ENCODE measurements around the gene S100A5.
"Not testable (repeated sequence)": the region's sequence is repeated elsewhere in the genome, so short reads cannot be mapped to it uniquely, and the experiment has no call there.

Gene S100A5

GRCh38 chr1:153532181-153532580, 8.6 kb downstream of the S100A5 start:
- no peak for DNase-seq

GRCh38 chr1:153531638-153532037, 9.1 kb downstream of the S100A5 start:
- DNase-seq = no peak

- DNase-seq = no peak
Observed at GRCh38 chr1:153527683-153528040, 13.1 kb downstream of the S100A5 start.

GRCh38 chr1:153527023-153527682, 13.6 kb downstream of the S100A5 start:
- DNase-seq = no peak

GRCh38 chr1:153526132-153526543, 14.6 kb downstream of the S100A5 start:
- DNase-seq = no peak

- DNase-seq = no peak
Observed at GRCh38 chr1:153525088-153525728, 15.5 kb downstream of the S100A5 start.

GRCh38 chr1:153522353-153523048, 18.2 kb downstream of the S100A5 start:
- DNase-seq = not testable (repeated sequence)

- not testable (repeated sequence) for DNase-seq
Observed at GRCh38 chr1:153521808-153522207, 18.9 kb downstream of the S100A5 start.

GRCh38 chr1:153520818-153521476, 19.8 kb downstream of the S100A5 start:
- no peak for DNase-seq

- not testable (repeated sequence) for DNase-seq
Observed at GRCh38 chr1:153520137-153520691, 20.5 kb downstream of the S100A5 start.

GRCh38 chr1:153519242-153519641, 21.5 kb downstream of the S100A5 start:
- DNase-seq = no peak

- no peak for DNase-seq
Observed at GRCh38 chr1:153515504-153516394, 25.0 kb downstream of the S100A5 start.

- DNase-seq = no peak
Observed at GRCh38 chr1:153513666-153514065, 27.1 kb downstream of the S100A5 start.

GRCh38 chr1:153513023-153513422, 27.7 kb downstream of the S100A5 start:
- DNase-seq = no peak

GRCh38 chr1:153510984-153511410, 29.7 kb downstream of the S100A5 start:
- peak in 1 of 2 donors; percentile 59 for DNase-seq

GRCh38 chr1:153509729-153510354, 30.9 kb downstream of the S100A5 start:
- DNase-seq = no peak

- DNase-seq = no peak
Observed at GRCh38 chr1:153509036-153509435, 31.7 kb downstream of the S100A5 start.

- DNase-seq = no peak
Observed at GRCh38 chr1:153507926-153508583, 32.7 kb downstream of the S100A5 start.

GRCh38 chr1:153506831-153507413, 33.8 kb downstream of the S100A5 start:
- no peak for DNase-seq

- DNase-seq = no peak
Observed at GRCh38 chr1:153506386-153506785, 34.3 kb downstream of the S100A5 start.

- DNase-seq = no peak
Observed at GRCh38 chr1:153505576-153505975, 35.2 kb downstream of the S100A5 start.
